Inflammatory macrophage (primary cell): ENCODE data around the gene SH2D6.
"Not testable (repeated sequence)": the region's sequence is repeated elsewhere in the genome, so short reads cannot be mapped to it uniquely, and the experiment has no call there.

Source experiments
- DNase-seq, 2 donors: peaks; one replicate each; pipeline ENCODE4 v3.0.0-alpha.2; 2020 to 2022

The SH2D6 gene

DNA sequence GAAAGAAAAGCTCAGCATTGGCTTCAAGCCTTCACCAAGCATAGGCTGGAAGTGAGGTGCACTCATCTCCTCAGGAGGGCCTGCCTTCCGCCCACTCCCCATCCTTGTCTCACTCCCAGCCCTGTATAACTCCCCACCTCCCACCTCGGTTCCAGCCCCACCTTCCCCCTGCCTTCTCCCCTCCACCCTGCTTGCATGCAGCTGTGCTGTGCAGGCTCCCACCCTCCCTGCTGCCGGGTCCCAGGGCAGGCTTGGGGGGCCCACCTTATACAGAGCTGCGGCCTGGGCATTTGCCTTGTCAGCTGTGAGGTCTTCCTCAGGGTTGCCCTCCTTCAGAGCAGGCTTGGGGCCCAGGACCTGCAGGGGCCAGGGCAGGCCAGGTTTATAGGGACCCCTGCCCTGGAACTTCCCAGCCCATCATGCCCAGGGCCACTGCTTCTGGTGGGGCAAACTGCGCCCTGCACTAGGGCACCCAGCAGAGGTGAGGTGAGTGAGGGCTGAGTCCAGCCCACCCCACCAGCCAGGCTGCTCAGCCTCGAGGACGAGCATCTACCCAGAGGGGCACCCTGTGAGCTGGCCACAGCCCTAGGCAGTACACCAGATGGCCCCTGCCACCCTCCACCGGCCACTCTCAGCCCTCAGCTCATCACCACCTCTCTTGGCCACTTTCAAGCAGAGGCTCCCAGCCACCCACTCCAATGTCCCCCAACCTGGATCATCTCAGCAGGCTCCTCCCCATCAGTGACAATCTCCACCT, 19.9 kb upstream of the SH2D6 start:
- no peak for DNase-seq

DNA sequence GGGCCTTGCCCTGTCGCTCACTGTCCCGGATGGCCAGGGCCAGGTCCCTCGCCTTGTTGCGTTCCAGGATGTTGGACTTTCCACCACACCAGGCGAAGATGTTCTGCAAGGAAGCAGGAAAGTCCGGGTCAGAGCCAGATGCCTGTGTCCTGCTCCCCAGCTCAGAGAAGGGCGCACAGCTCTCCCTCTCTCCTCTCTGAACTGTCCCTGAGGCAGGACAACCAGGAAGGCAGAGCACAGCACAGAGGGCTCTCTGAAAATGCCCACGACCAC, 19.4 kb upstream of the SH2D6 start:
- DNase-seq = no peak

DNA sequence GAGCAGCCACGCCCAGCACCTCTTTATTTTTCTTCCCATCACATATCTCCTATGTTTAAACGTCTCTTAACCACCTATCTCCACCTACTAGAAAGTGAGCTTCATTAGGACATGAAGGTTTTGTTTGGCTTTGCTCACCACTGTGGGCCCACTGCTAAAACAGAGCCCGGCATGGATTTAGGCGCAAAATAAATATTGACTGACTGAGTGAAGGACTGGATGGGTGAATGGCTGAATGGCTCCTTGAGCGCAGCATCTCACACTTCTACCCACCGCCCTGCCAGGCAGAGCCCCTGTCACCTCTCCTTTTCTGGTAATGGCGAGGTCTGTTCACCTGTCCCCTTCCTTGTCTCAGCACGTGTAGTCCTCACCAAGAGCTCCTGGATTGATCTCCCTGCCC, 18.5 kb upstream of the SH2D6 start:
- no peak for DNase-seq

DNA sequence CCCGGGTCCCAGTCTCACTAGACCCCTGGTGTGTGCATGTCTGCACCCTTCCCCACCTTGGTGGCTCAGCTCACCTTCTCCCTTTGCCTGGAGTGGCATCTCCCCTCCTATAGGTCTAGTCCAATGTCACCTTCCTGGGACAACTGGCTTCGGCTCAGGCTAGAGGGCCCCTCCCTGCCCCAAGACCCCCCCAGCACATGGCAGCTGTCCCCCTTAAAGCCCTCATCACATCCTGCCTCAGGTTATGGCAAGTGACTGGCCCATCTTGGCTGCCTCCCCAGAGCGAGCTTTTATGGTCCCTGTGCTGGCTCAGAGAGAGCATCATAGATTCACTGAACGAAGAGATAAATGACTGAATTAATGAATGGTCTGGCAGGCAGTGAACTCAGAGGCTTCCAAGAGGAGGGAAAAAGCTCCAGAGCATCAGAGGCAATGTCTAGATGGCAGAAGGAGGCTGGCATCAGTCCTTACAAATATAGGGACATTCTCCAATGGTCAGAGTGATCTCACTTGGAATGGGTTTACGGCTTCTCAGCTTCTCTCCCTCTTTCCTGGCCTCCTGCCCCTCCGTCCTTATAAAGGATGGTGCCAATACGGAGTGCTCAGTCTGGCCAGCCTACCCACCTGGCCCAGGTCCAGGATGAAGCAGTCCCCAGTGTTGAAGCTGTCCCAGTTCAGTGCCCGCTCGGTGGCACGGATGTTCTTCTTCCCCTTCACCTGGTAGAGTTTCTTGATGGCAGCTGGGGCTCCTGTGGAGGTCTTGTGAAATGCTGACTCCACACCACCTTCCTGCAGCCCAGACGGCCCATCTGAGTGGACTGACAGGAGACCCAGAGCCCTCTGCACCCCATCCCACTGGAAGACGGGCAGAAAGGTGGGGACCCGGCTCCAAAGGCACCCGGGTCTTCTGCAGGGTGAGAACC, 17.7 kb upstream of the SH2D6 start:
- no peak for DNase-seq

DNA sequence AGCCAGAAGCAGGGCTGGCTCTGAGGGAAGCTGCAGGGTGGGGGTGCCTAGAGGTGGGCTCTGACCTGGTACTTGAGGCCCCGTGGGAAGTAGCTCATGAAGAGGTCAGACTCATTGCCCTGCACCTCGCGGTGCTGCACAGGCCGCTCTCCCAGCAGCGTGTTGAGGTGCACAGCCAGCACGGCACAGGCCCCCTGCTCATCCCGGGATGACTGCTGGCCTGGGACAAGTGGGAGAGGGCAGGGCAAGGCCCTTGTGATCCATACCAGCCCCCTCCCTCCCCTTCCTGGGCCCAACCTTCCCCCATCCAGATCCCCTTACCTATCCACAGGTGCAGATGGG, 17.1 kb upstream of the SH2D6 start:
- no peak for DNase-seq

DNA sequence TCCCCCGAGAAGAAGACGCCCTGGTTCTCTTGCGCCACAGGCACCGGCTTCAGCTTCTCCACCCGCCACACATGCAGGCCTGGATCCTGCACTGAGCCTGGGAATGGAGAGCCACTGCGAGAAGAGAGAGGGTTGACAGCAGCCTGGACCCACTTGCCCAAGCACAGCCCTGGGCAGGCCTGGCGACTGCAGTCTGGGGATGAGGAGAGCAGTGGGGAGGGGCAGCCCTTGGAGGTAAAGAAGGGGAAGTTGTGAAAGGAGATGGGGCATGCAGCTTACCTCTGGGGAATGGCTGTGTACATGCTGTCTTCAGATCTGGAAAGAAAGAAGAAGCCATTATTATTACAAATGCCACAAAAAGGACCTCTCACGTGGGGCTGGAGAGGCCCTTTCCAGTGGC, 16.7 kb upstream of the SH2D6 start:
- DNase-seq = no peak

DNA sequence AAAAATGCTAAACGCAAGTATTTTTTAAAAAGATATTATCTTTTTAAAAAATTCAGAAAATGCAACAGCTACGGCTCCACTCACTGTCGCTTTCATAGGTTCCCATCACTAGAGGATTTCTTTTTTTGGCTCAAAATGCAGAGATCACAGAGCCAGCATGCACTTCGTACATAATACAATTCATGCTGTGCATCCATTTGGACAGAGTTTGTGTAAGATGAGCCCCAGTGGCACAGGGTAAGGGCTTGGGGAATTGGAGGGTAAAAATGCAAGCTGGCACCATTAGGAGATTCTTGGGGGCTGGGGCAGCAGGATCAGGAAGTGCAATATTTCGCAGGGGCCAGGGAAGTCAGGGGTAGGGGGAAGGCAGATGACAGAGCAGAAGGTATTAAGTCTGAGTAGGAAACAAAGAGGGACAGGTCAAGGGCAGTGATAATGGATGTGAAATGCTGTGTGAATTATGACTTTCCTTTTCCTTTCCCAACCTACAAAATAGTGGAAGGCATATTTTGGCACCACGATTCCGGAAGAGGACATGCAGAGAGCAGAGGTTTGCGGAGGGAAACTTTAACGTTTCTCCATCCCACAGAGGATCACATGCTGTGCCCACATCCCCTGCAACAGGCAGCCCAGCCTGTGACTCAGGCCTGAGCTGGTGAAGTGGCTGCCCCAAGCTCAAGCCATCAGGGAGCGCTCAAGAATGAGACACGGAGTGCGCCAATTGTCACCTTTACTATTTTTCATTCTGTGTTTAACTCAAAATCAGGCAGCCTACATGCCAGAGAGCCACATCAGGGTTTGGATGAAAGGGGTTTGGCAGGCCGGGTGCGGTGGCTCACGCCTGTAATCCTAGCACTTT, 13.1 kb upstream of the SH2D6 start:
- peak; percentile 95 to 96 for DNase-seq

DNA sequence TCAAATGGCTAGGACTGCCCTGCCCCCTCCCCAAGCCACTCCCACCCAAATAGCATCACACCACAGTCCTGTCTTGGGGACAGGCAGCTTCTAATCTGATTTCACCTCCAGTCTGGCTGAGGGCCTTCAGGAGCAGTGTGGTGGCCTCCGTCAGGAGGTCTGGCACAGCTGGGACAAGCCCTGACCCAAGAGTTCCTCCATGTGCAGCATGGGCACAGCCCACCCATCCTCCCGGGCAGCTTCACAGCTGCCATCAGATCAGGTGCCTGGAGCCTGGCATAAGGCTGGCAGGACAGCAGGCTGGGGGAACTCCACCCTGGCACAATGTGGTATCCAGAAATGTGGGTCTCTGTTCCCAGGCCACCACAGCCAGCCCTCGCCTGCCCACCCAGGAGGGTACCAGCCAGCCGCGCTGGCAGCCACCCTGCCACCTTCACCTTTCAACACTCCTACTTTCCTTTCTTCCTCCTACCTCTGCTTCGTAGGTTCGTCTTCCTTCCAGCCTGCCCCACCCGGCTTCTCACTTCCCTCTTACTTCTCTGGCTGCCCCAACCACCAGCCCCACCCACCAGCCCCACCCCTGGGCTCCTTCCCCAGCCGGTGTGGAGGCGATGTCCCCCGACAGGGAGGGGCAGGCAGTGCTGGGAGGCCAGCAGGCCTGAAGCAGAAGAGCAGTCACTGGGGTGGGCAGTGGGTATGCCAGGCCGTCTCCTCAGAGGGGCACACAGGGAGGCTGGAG, 8.5 kb upstream of the SH2D6 start, which contains the start of gene CAPG:
Gene CAPG (minus strand): TSS at position 522 of the 739 bp plus-strand sequence. CDS start 8,221 bp downstream, outside the sequence.
- peak; percentile 88 to 90 for DNase-seq

DNA sequence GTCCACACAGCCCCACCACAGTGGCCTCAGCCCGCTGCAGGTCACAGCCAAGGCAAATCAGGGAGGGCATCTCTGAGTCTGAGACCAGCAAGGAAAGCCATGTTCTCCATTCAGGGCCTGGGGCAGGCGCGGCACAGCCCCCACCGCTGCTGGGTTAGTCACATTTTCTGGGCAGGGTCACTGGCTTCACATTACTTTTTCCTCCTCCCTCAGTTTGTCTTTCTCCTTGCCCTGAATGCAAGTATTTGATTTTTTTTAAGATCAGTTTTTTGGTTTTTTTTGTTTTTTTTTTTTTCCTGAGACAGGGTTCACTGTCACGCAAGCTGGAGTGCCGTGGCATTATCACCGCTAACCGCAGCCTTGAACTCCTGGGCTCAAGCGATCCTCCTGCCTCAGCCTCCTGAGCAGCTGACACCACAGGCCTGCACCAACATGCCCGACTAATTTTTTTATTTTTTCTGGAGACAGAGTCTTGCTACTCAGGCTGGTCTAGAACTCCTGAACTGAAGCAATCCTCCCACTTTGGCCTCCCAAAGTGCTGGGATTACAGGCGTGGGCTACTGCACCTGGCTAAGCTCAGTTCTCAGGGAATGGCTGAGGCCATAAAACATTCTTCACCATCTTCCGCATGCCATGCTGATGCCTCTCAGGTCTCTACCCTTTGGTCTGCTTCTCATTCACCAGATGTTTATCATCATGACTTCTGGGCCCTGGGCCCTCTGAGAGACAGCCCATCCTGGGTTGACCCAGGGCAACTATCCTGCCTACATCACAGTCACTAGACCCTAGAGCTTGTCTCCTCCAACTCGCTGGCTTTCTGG, 7.7 kb upstream of the SH2D6 start:
- DNase-seq = no peak

DNA sequence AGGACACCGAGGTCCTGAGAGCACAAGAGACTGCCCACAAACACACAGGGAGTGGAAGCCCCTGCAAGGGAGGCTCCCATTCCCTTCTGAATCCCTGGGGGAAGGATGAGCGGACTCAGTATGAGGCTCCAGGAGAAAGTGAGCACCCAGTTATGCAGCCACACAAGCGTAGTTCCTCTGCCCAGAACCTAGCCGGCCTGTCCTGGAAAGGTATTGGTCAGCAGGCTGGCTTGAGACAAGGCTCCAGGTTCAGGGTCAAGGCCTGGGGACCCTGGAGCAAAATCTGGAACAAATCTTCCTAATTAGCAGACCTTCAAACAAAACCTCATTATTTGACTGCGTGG, 7.1 kb upstream of the SH2D6 start:
- no peak for DNase-seq

DNA sequence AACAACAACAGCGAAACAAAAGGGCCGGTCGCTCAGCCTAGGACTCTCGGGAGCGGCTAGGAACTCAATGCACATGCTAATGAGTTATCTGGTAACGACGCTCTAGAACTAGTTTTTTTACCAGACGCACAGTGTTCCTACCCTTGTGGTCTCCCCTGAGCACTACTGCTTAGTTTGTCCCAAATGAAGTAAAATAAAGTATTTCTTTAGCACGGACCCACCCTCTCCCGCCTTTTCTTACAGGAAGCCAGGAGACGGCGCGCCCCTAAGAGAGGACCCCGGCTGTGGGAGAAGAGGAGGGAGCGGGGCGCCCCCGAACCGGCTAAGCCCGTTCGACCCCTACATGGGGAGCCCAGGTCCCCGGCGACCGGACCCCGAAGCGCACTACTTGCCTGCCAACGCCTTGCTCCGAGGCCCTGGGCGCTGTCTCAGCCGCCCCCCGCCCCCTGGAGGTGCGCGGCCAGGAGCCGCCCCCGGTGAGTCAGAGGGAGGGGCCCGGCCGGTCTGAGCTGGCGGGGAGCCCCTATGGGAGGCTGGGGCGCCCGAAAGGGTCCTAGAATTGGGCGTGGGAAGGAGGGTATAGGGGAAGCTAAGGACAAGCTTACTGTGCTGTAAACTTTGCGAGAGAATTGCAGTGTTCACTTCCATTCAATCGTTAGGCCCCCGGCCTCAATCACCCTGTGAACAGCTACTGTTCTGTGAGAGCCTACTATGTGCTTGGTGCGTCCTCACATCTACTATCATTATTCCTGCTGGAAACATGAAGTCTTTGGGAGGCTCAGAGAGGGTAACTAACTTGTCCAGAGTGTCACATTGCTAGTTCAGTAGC, 4.7 kb upstream of the SH2D6 start:
- DNase-seq = peak; percentile 70 to 87

DNA sequence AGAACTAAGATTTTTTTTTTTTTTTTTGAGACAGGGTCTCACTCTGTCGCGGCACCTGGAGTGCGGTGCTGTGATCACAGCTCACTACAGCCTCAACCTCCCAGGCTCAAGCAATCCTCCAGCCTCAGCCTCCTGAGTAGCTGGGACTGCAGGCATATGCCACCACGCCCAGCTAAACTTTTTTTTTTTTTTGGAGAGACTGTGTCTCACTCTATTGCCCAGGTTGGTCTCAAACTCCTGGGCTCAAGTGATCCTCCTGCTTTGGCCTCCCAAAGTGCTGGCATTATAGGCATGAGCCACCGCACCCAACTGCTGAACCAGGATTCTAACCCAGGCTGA, 4.1 kb upstream of the SH2D6 start:
- not testable (repeated sequence) for DNase-seq

DNA sequence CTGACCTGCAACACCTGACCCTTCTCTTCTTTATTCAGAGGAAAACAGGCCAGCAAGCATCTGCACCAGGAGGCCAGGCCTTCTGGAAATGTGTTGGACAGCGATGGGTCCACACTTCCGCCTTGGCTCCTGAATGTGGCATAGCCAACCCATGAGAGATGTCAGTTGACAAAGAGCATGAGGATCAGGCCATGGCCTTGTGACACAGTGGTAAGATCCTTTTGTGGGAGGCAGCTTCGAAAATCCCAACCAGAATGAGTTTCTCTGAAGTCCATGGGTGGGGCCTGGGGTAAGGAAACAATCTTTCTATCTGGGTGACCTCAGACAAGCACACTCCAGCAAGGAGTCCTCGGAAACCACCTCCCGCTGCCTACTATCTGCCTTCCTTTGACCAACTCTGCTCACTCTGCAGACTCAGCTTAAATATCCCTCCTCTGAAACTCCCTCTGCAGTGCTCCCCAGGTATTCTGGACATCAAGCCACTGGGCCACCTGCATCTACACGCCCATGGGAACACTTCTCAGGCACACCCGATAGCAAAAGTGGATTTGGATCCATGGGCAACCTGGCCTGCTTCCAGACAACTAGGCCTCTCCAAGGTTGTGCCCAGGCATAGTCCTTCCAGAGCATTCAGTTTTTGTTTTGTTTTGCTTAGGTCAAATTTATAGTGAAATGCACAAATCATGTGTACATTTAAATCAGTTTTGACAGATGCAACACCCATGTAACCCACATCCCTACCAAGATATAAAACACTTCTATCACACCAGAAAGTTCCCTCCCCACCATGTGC, 3.6 kb upstream of the SH2D6 start:
- peak; percentile 95 to 99 for DNase-seq

DNA sequence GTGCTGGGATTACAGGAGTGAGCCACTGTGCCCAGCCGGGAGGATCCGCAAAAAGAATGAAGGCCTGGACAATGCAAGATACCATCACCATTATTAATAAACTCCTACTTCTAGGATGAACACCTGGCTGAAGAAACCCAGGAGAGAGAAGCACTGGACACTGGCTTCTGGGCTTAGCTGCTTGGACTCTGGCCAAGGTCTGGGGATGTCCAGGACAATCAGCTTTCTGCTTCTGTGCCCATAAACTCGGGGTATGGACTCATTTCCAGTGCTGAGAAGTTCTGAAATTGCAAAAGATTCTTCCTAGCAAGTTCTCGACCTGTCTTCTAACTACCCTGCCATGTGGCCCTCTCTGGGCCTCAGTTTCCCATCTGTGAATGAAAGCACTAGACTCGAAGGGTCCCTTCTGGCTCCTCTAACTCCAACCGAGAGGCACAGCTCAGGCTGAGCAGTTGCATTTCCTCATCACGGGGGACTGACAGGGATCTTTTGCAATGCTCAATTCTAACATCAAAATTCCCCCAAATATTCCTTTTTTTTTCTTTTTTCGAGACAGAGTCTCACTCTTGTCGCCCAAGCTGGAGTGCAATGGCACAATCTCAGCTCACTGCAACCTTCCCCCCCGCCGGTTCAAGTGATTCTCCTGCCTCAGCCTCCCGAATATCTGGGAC, 2.4 kb upstream of the SH2D6 start:
- DNase-seq = peak; percentile 55 to 84

DNA sequence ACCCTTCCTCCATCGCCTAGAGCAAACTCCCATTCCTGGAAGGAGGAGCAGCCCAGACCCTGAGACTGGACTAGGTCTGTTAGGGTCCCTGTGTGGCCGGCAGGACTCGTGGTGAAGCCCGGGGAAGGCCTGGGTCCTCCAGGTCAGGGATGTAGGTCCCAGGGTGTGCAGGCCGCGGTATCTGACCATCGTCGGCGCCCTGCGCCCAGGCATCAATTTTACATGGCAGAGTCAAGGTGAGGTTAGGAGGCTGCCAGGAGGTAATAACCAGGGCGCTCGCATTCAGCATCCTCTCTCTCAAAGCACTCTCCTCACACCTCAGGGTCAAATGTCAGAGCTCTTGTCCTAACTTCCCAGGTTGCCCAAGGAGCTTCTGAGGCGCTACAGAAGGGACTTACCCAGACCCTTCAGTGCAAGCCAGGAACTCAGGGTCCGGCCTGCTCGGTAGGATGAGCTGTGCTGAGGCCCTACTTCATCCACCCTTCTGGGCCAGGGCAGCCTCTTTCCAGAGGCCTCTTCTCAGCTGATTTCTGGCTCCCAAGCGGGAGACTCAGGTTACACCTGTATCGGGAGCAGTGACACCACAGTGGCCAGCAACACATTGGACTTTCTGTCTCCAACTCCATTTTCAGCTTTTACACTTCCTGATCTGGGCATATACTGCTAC, 628 bp downstream of the SH2D6 start:
- DNase-seq = no peak

DNA sequence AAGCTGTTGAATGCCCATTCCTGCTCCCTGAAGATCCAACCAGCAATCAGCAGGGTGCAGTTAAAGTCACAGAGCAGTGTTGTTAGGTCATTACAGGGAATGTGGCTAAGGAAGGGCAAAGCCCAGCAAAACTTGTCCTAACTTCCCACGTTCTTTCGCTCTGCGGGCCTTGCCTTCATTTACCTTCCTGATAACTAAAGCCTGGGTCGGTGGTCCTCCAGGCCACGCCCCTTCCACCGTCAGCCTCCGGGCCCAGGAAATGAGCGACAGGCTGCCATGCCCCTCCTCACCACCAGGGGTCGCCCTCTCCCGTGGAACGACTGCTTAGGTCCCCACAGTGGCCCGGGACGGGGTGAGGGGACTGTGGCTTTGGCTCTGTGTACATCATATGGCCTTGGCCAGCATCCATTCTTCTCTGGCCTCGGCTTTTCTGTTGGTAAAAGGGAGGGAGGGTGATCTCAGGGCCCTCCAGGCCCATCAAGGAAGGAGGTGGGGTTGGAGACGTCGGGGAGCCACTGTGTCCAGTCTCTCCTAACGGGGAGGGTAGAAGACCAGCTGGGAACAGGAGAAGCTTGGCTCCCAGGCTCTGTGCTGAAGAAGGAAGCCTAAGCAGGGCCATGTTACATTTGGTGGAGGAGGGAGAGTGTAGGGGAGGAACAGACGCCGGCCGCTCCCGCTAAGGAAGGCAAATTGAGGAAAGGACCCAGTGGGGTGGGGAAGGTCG, 2.2 kb downstream of the SH2D6 start:
- peak; percentile 84 to 86 for DNase-seq

DNA sequence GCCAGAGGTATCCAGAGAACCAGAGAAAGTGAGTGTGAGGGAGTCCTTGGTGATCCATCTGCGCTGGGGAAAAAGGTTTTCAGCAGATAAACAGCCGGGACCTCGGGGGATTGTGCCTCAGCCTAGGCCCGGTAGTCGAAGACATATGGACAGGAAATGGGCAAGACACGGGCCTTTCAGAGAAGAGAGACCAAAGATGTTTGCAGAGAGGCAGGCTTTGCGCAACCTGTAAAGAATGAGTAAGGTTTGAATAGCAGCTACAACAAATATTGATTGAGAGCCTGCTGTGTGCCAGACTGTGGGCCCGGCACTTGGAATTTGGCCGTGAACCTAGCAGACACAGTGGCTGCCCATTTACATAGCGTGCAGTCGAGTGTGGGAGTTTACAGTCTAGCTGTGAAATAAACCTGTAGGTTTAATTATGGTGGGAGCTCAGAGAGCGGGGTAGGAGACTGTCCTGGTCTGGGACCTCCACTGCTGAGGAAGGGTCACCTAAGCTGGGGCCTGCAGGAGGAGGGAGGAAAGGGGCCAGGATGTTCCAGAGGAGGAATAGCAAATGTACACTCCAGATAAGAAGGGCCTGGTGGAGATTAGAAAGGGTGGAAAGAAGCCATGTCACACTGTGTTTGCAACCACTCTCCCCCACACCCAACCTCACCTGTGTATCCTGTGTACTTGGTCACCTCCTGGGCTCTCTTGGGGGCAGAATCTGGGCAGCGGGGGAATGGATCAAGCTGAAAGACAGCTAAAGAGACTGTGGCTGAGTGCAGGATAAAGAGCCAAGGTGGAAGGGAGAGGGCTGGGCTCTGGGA, 3.0 kb downstream of the SH2D6 start:
- no peak for DNase-seq
